MM.1S (cell line): ENCODE measurements around the gene EEF2.

Experiments used
- DNase-seq: peaks from one replicate; pipeline ENCODE4 v3.0.0-alpha.2; 2015
- H2AFZ ChIP-seq: fragments of 300-600 bp; sonication (generic); 2 replicates; pipeline ENCODE4 v1.6.0; 2016; ENCODE audit warnings: antibody characterized with exemption, low read length
- H3F3A ChIP-seq: fragments of 300-600 bp; sonication (generic); 2 replicates; pipeline ENCODE4 v1.6.1; 2016; ENCODE audit warnings: mild to moderate bottlenecking, antibody characterized with exemption, low read length, moderate library complexity, mixed read lengths; ENCODE audit not compliant: insufficient read depth
- H3K27ac ChIP-seq: fragments of 300-600 bp; sonication (generic); 2 replicates; pipeline ENCODE4 v1.5.1; 2016; ENCODE audit warnings: mild to moderate bottlenecking, low read length
- H3K27me3 ChIP-seq: fragments of 300-600 bp; sonication (generic); replicated peaks from 2 replicates; pipeline ENCODE4 v1.6.0; 2016; ENCODE audit warnings: low read length; ENCODE audit not compliant: insufficient read depth
- H3K36me3 ChIP-seq: fragments of 300-600 bp; sonication (generic); replicated peaks from 2 replicates; pipeline ENCODE4 v1.6.1; 2016; ENCODE audit warnings: mild to moderate bottlenecking, low read length, mixed read lengths; ENCODE audit not compliant: insufficient read depth
- H3K4me1 ChIP-seq: fragments of 300-600 bp; sonication (generic); 2 replicates; pipeline ENCODE4 v1.6.1; 2016; ENCODE audit warnings: low read length, mixed read lengths
- H3K4me2 ChIP-seq: fragments of 300-600 bp; sonication (generic); 2 replicates; pipeline ENCODE4 v1.6.0; 2016; ENCODE audit warnings: low read depth, low read length
- H3K4me3 ChIP-seq: fragments of 300-600 bp; sonication (generic); 2 replicates; pipeline ENCODE4 v1.5.1; 2016; ENCODE audit warnings: low read length, mixed read lengths
- H3K79me2 ChIP-seq: fragments of 300-600 bp; sonication (generic); 2 replicates; pipeline ENCODE4 v1.6.1; 2016; ENCODE audit warnings: mixed run types, low read length, mixed read lengths
- H3K9ac ChIP-seq: fragments of 300-600 bp; sonication (generic); 2 replicates; pipeline ENCODE4 v1.6.1; 2016; ENCODE audit warnings: low read length, mixed read lengths
- H3K9me2 ChIP-seq: fragments of 300-600 bp; sonication (generic); replicated peaks from 2 replicates; pipeline ENCODE4 v1.6.1; 2016; ENCODE audit warnings: mild to moderate bottlenecking, low read length, mixed read lengths; ENCODE audit not compliant: insufficient read depth
- H3K9me3 ChIP-seq: fragments of 300-600 bp; sonication (generic); replicated peaks from 2 replicates; pipeline ENCODE4 v1.6.1; 2016; ENCODE audit warnings: mild to moderate bottlenecking, low read length, mixed read lengths; ENCODE audit not compliant: insufficient read depth
- H4K20me1 ChIP-seq: fragments of 300-600 bp; sonication (generic); 2 replicates; pipeline ENCODE4 v1.6.1; 2016; ENCODE audit warnings: mild to moderate bottlenecking, low read length, moderate library complexity, mixed read lengths; ENCODE audit not compliant: insufficient read depth
- EZH2 ChIP-seq: fragments of 300-600 bp; sonication (generic); optimal IDR thresholded peaks from 2 replicates; pipeline ENCODE3; 2017; ENCODE audit warnings: low read depth, mild to moderate bottlenecking, antibody characterized with exemption, low read length, mixed read lengths
- EZH2phosphoT487 ChIP-seq: fragments of 300-600 bp; sonication (generic); IDR thresholded peaks from 2 replicates; pipeline ENCODE4 v1.6.1; 2018; ENCODE audit warnings: antibody characterized with exemption, low read length
- TF ChIP-seq, protein P1 (sequence below): fragments of 300-600 bp; sonication (generic); IDR thresholded peaks from 2 replicates; pipeline ENCODE4 v1.5.1; 2016; ENCODE audit warnings: antibody characterized with exemption, low read length, mixed read lengths

EEF2 gene

DNA sequence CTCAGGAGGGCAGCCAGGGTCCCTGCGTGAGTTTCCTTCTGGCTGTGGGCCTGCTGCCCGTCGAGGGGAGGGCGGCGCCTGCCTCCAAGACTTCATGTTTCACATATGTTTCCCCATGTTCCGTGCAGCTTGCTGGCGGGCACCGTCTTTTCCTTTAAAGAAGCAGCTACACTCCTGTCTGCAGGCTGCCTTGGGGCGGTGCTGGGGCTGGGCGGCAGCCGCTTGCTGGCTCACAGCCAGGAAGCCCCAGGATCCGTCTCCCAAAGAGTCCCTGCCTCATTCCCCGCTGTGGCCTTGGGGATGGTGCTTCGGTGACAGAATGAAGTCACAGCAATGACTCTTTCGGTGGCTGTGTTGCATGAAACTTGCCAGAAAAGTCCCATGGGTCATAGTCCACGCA, 47.2 kb upstream of the EEF2 start:
- Histone ChIP-seq H3K9ac (no peak overlapping the region), H3K36me3 (no peaks in the 10 kb centered on the region; the same call in 1 of the 2 replicates)

DNA sequence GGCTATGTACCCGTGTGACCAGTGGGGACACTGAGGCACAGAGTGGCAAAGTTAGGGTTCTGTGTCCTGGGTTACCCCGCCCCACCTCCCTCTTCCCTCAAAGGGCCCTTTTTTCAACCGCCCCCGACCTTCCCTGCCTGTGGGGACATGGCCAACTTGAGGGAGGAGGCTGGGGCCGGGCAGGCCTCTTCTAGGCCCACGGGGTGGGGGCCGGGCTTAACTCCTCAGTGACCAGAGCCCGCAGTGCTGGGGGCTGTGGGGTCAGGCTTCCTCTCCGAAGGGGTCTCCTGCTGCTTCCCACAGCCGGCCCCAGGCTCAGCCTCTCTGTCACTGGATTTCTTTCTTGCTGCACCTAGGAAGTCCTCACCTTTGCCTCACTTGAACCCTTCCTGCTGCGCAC, 46.2 kb upstream of the EEF2 start:
- H3K4me2 ChIP-seq = no peak overlapping the region
- H3K9ac ChIP-seq = no peak overlapping the region
- H4K20me1 ChIP-seq = no peaks in the 10 kb centered on the region
- no peak for DNase-seq
- no peaks in the 10 kb centered on the region for H3K9me3 ChIP-seq
- no peaks in the 10 kb centered on the region; the same call in 1 of the 2 replicates for H3K36me3 ChIP-seq
- no peak overlapping the region for H2AFZ ChIP-seq
- H3K4me1 ChIP-seq = no peaks in the 10 kb centered on the region
- no peak overlapping the region for H3K4me3 ChIP-seq
- H3F3A ChIP-seq = no peaks in the 10 kb centered on the region
- TF ChIP-seq, protein P1, sequence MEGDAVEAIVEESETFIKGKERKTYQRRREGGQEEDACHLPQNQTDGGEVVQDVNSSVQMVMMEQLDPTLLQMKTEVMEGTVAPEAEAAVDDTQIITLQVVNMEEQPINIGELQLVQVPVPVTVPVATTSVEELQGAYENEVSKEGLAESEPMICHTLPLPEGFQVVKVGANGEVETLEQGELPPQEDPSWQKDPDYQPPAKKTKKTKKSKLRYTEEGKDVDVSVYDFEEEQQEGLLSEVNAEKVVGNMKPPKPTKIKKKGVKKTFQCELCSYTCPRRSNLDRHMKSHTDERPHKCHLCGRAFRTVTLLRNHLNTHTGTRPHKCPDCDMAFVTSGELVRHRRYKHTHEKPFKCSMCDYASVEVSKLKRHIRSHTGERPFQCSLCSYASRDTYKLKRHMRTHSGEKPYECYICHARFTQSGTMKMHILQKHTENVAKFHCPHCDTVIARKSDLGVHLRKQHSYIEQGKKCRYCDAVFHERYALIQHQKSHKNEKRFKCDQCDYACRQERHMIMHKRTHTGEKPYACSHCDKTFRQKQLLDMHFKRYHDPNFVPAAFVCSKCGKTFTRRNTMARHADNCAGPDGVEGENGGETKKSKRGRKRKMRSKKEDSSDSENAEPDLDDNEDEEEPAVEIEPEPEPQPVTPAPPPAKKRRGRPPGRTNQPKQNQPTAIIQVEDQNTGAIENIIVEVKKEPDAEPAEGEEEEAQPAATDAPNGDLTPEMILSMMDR = no peak
- TF ChIP-seq EZH2 (no peak), EZH2phosphoT487 (no peak)
- H3K79me2 ChIP-seq = no peaks in the 10 kb centered on the region
- H3K27ac ChIP-seq = no peak overlapping the region
- no peaks in the 10 kb centered on the region for H3K9me2 ChIP-seq
- no peaks in the 10 kb centered on the region for H3K27me3 ChIP-seq

More for the DNA sequence above, 47.2 kb upstream of the EEF2 start:
- Histone ChIP-seq H3K27ac (no peak overlapping the region), H4K20me1 (no peaks in the 10 kb centered on the region), H3K4me2 (no peak overlapping the region), H3K4me3 (no peak overlapping the region), H3K9me3 (no peaks in the 10 kb centered on the region), H3K27me3 (no peaks in the 10 kb centered on the region), H3K79me2 (no peaks in the 10 kb centered on the region), H2AFZ (no peak overlapping the region), H3K9me2 (no peaks in the 10 kb centered on the region), H3F3A (no peaks in the 10 kb centered on the region), H3K4me1 (no peaks in the 10 kb centered on the region)
- DNase-seq = no peak
- TF ChIP-seq, protein P1 = no peak
- TF ChIP-seq EZH2phosphoT487 = no peak
- no peak for TF ChIP-seq EZH2

DNA sequence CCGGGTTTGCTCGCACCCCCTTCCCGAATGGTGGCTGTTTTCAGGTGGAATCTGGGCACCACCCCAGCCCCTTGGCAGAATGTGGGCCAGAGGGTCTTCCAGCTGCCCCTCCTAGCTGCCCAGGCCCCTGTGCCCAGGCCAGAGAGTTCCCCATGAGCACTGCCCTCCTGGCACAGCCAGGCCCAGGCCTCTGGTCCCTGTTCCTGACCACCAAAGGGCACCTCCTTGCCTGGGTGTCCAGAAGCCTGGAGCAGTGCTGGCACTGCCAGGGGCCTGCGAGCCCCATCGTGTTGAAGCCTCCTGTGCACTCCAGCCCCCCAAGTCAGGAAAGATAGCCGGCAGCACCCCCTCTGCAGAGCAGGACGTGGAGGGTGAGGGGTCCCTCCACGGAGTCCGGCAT, 45.7 kb upstream of the EEF2 start:
- TF ChIP-seq EZH2phosphoT487 = no peak
- no peak for TF ChIP-seq EZH2

DNA sequence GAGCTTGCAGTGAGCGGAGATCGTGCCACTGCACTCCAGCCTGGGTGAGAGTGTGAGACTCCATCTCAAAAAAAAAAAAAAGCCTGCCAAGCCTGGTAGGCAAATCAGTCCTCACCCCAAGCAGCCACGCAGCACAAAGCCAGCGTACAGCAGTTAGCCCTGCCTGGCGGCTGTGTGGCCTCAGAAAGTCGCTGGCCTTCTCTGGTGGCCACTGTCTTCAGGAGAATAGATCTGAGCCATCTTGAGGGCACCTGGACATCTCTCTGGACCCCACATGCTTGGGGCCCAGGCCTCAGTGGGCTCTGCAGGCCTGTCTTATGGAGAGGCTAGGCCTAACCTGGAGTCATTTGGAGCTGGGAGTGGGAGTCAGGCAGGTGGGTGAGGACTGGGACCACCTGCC, 45.3 kb upstream of the EEF2 start:
- no peak for DNase-seq
- Histone ChIP-seq H3K9me2 (no peaks in the 10 kb centered on the region), H3K79me2 (no peaks in the 10 kb centered on the region), H4K20me1 (no peaks in the 10 kb centered on the region), H3K36me3 (no peaks in the 10 kb centered on the region; the same call in none of the 2 replicates), H3K4me3 (no peak overlapping the region), H3K4me1 (no peaks in the 10 kb centered on the region), H3K9ac (no peak overlapping the region), H3K27ac (no peak overlapping the region), H3F3A (no peaks in the 10 kb centered on the region), H2AFZ (no peak overlapping the region), H3K27me3 (no peaks in the 10 kb centered on the region), H3K9me3 (no peaks in the 10 kb centered on the region), H3K4me2 (no peak overlapping the region)
- TF ChIP-seq EZH2 (no peak), EZH2phosphoT487 (no peak)

More for the DNA sequence above, 45.7 kb upstream of the EEF2 start:
- Histone ChIP-seq H3K27me3 (no peaks in the 10 kb centered on the region), H3K27ac (no peak overlapping the region), H3F3A (no peaks in the 10 kb centered on the region), H3K79me2 (no peaks in the 10 kb centered on the region), H2AFZ (no peak overlapping the region), H3K4me3 (no peak overlapping the region), H3K9ac (no peak overlapping the region), H3K36me3 (no peaks in the 10 kb centered on the region; the same call in 1 of the 2 replicates), H4K20me1 (no peaks in the 10 kb centered on the region), H3K9me2 (no peaks in the 10 kb centered on the region), H3K4me1 (no peaks in the 10 kb centered on the region), H3K4me2 (no peak overlapping the region), H3K9me3 (no peaks in the 10 kb centered on the region)
- no peak for DNase-seq
